ENCODE measurements around the gene MICAL3.

MICAL3 gene

GRCh38 chr22:17952273-17952801, 72.0 kb downstream of the MICAL3 start:
- DNase-seq (ENCODE audit: low read depth) = peak; percentile 22
- TF ChIP-seq CTCF (IDR thresholded peaks at IDR 0.05; ENCODE audit: control insufficient read depth, extremely low read depth, insufficient read depth) = no peak
- no peak overlapping the region for H3K4me3 ChIP-seq (ENCODE audit: low read depth, low read length)

- no peak for TF ChIP-seq CTCF (IDR thresholded peaks at IDR 0.05; ENCODE audit: control insufficient read depth, extremely low read depth, insufficient read depth)
- DNase-seq (ENCODE audit: low read depth) = no peak
- H3K4me3 ChIP-seq (ENCODE audit: low read depth, low read length) = no peak overlapping the region
Observed at GRCh38 chr22:17951315-17951714, 73.0 kb downstream of the MICAL3 start.

- H3K4me3 ChIP-seq (ENCODE audit: low read depth, low read length) = no peak overlapping the region
- TF ChIP-seq CTCF (IDR thresholded peaks at IDR 0.05; ENCODE audit: control insufficient read depth, extremely low read depth, insufficient read depth) = no peak
- no peak for DNase-seq (ENCODE audit: low read depth)
Observed at GRCh38 chr22:17950651-17951214, 73.6 kb downstream of the MICAL3 start.

GRCh38 chr22:17949642-17950473, 74.5 kb downstream of the MICAL3 start:
- no peak overlapping the region for H3K4me3 ChIP-seq (ENCODE audit: low read depth, low read length)
- TF ChIP-seq CTCF (IDR thresholded peaks at IDR 0.05; ENCODE audit: control insufficient read depth, extremely low read depth, insufficient read depth) = no peak
- DNase-seq (ENCODE audit: low read depth) = no peak

GRCh38 chr22:17948101-17948500, 76.3 kb downstream of the MICAL3 start:
- TF ChIP-seq CTCF (IDR thresholded peaks at IDR 0.05; ENCODE audit: control insufficient read depth, extremely low read depth, insufficient read depth) = no peak
- no peak overlapping the region for H3K4me3 ChIP-seq (ENCODE audit: low read depth, low read length)
- no peak for DNase-seq (ENCODE audit: low read depth)

- H3K4me3 ChIP-seq (ENCODE audit: low read depth, low read length) = no peak overlapping the region
- no peak for TF ChIP-seq CTCF (IDR thresholded peaks at IDR 0.05; ENCODE audit: control insufficient read depth, extremely low read depth, insufficient read depth)
- DNase-seq (ENCODE audit: low read depth) = no peak
Observed at GRCh38 chr22:17946662-17947367, 77.5 kb downstream of the MICAL3 start.
